ENCODE measurements around the gene PRTN3.

DNA sequence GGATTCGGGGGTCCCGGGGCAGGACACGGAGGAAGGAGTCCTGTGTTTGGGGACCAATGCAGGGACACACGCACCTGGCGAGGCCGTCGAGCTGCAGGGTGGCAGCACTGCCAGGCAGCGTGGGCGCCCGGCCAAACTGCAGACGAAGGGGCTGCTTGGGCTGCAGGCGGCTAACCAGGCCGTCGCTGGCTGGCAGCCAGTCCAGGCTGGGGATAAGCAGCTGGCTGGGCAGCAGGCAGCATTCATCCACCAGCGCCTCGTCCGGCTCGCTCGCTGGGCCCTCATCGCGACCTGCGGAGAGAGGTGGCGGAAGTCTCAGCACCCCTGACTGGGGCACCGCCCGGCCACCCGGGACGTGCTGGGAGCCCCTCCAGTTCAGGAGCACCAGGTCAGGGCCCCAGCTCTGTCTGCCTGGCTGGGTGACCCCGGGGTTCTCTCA lies 30.2 kb downstream of the PRTN3 start:
- TF ChIP-seq, protein P1, sequence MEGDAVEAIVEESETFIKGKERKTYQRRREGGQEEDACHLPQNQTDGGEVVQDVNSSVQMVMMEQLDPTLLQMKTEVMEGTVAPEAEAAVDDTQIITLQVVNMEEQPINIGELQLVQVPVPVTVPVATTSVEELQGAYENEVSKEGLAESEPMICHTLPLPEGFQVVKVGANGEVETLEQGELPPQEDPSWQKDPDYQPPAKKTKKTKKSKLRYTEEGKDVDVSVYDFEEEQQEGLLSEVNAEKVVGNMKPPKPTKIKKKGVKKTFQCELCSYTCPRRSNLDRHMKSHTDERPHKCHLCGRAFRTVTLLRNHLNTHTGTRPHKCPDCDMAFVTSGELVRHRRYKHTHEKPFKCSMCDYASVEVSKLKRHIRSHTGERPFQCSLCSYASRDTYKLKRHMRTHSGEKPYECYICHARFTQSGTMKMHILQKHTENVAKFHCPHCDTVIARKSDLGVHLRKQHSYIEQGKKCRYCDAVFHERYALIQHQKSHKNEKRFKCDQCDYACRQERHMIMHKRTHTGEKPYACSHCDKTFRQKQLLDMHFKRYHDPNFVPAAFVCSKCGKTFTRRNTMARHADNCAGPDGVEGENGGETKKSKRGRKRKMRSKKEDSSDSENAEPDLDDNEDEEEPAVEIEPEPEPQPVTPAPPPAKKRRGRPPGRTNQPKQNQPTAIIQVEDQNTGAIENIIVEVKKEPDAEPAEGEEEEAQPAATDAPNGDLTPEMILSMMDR (conservative IDR thresholded peaks at IDR 0.05), result no peak
- no peak for TF ChIP-seq EZH2 (IDR thresholded peaks at IDR 0.05; ENCODE audit: low read depth)
